Stimulated activated CD4-positive, alpha-beta T cell treated with anti-CD3 and anti-CD28 coated beads, Interleukin-12 subunit alpha, Interleukin-12 subunit beta, amount 100 ng/mL, for 24 hours (primary cell): ENCODE data around the gene PCDH1.

Experiments
- DNase-seq, 2 experiments: peaks; one replicate each; pipeline ENCODE4 v3.0.0-alpha.2; 2020; ENCODE audit warnings: low read depth in 2 of 2

Gene PCDH1

GRCh38 chr5:141808857-141809256 lies 69.4 kb downstream of the PCDH1 start:
- DNase-seq, result no peak

DNA sequence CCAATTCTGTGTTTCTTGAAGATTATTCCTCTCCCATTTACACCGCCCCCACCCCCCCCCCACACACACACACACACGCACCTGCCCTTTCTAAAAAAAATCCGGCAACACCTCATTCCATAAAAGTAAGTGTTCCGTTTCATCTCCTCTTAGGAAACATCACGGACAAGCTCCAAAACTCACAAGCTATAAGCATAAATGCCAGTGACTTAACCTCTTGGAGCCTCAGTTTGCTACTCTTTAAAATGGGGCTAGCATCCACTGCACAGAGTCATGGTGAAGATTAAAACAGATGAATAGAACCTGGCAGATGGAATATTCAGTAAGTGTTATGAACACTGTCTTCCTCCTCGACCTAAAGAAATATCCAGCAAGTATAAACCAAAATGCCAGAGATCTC lies 70.5 kb downstream of the PCDH1 start:
- DNase-seq, result no peak

- DNase-seq, result no peak
Observed at GRCh38 chr5:141807329-141807728, 70.9 kb downstream of the PCDH1 start.

DNA sequence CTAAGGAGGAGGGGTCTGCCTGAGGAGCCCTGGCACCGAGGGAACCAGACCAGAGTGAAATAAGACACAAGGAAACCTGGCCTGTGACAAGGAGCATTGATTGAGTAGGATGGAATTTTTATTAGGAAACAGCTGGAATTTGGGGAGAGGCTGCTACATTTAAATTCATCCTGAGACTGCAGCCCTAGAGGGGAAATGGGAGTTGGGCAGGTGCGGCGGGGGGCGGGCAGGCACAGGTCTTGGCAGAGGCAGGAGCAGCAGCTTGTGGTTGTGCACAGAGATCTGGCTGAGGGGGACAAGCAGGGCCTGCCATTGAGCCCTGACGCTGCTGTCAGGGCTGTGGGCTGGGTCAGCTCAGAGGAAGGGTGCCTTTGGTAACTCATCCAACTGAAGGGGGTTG lies 71.6 kb downstream of the PCDH1 start:
- no peak for DNase-seq

DNA sequence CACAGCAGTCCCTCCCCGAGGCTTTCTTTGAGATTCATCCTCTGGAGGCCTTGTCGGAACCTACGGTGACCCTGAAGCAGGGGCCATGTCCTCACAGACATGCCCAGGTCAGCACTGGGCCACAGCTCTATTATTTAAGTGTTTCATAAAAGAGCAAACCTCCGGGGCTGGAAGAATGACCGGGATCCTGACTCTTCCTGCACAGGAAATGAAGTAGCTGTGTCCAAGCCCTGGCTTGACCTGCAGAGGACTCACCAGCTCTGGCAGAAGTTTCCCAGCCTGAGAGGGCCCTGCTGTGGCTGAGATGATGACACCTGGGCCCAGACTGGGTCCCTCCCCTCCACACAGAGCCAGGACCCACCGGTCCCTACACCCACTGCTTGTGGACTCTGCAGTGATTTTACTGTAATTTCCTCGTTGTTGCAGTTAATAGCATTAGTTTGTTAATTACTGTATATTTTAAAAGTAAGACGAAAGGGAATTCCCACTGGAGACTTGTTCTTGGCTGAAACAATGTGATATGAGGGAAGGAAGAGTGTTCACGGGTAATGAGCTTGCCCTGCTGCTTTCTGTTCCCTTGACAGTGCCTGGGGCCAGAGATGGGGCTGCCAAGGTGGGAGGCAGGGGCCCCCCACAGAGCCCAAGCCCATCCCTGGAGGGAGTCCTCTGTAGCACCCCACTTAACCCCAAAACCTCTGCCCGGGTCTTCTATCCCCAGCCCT lies 72.2 kb downstream of the PCDH1 start:
- no peak for DNase-seq

DNA sequence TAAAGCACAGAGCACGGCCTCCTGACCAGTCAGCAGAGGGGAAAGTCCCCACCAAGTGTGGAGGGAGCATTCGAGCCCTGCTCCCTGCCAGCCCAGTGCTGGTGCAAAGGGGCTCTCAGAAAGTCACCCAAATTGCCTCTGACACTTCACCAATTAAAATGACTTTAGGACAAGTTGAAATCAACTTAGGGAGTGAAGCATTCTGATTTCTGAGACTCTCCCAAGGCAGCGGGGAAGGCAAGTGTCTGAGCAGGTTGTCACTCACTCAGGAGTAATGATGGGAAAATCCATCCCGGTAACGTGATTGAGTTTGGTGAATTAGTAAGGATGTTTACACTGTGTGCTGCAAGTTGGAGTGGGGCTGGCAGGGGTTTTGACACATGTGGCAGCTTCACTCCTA lies 73.7 kb downstream of the PCDH1 start:
- DNase-seq, result no peak
